Liver (tissue), 9 donors: ENCODE results near the gene RHOT1. TPM values are rescaled to one million over a fixed set of nuclear protein-coding genes. Genes with fewer than 3 reads are reported as not detected.

Source experiments
- DNase-seq: peaks from one replicate; pipeline ENCODE4 v3.0.0-alpha.2; 2017; ENCODE audit warnings: low spot score
- H3K27ac ChIP-seq, 2 donors: one replicate each; pipeline ENCODE4 v1.7.0; 2013; ENCODE audit warnings: inconsistent platforms in 2 of 2, low read length in 2 of 2, control low read depth in 1 of 2, low read depth in 1 of 2, mild to moderate bottlenecking in 1 of 2
- H3K27me3 ChIP-seq, 4 donors: one replicate each; pipeline versions ENCODE4 v1.6.1 to v1.7.0; 2013; ENCODE audit warnings: low read length in 3 of 4, inconsistent platforms in 1 of 4, mild to moderate bottlenecking in 1 of 4, moderate library complexity in 1 of 4; ENCODE audit not compliant: control insufficient read depth in 4 of 4, insufficient read depth in 4 of 4
- H3K36me3 ChIP-seq, 4 donors: one replicate each; pipeline versions ENCODE4 v1.6.1 to v1.7.0; 2013; ENCODE audit warnings: low read length in 3 of 4, mild to moderate bottlenecking in 3 of 4, low read depth in 1 of 4, moderate library complexity in 1 of 4; ENCODE audit not compliant: control insufficient read depth in 4 of 4, insufficient read depth in 3 of 4
- H3K4me1 ChIP-seq, 4 donors: one replicate each; pipeline versions ENCODE4 v1.6.1 to v1.7.0; 2013; ENCODE audit warnings: low read length in 3 of 4, mild to moderate bottlenecking in 3 of 4, moderate library complexity in 1 of 4; ENCODE audit not compliant: control insufficient read depth in 4 of 4, insufficient read depth in 4 of 4
- H3K4me3 ChIP-seq, 3 donors: one replicate each; pipeline versions ENCODE4 v1.6.1 to v1.7.0; 2013; ENCODE audit warnings: low read length in 3 of 3, control low read depth in 1 of 3, low read depth in 1 of 3, mild to moderate bottlenecking in 1 of 3
- H3K9ac ChIP-seq, 2 donors: one replicate each; pipeline ENCODE4 v1.7.0; 2013; ENCODE audit warnings: low read length in 2 of 2, mild to moderate bottlenecking in 2 of 2, moderate library complexity in 2 of 2, control low read depth in 1 of 2, low read depth in 1 of 2
- H3K9me3 ChIP-seq, 4 donors: one replicate each; pipeline versions ENCODE4 v1.6.1 to v1.7.0; 2013; ENCODE audit warnings: low read length in 3 of 4; ENCODE audit not compliant: control insufficient read depth in 4 of 4
- EGR1 ChIP-seq, 2 donors: IDR thresholded peaks; 2 replicates each; pipeline ENCODE4 v1.6.1; 2016 to 2018; ENCODE audit warnings: antibody characterized with exemption in 2 of 2, low read depth in 2 of 2
- FOXA1 ChIP-seq: IDR thresholded peaks from 2 replicates; pipeline ENCODE4 v1.6.1; 2016; ENCODE audit warnings: antibody characterized with exemption
- HNF4A ChIP-seq, 2 donors: conservative IDR thresholded peaks; 2 replicates each; pipeline ENCODE4 v1.6.1; 2016; ENCODE audit warnings: antibody characterized with exemption in 2 of 2, mild to moderate bottlenecking in 2 of 2
- HNF4G ChIP-seq: IDR thresholded peaks from 2 replicates; pipeline ENCODE4 v1.6.1; 2016; ENCODE audit warnings: antibody characterized with exemption
- JUND ChIP-seq, 2 donors: IDR thresholded peaks; 2 replicates each; pipeline ENCODE4 v1.6.1; 2016; ENCODE audit warnings: antibody characterized with exemption in 2 of 2
- RXRA ChIP-seq, 2 donors: IDR thresholded peaks; 2 replicates each; pipeline ENCODE4 v1.6.1; 2017 to 2018; ENCODE audit warnings: antibody characterized with exemption in 2 of 2, mild to moderate bottlenecking in 1 of 2
- SP1 ChIP-seq: IDR thresholded peaks from 2 replicates; pipeline ENCODE4 v1.6.1; 2018; ENCODE audit warnings: antibody characterized with exemption, mild to moderate bottlenecking
- TAF1 ChIP-seq: conservative IDR thresholded peaks from 2 replicates; pipeline ENCODE4 v1.6.1; 2016; ENCODE audit warnings: antibody characterized with exemption, mild to moderate bottlenecking
- YY1 ChIP-seq: IDR thresholded peaks from 2 replicates; pipeline ENCODE4 v1.6.1; 2016; ENCODE audit warnings: antibody characterized with exemption, mild to moderate bottlenecking
- WGBS: extraction: QIAGEN DNeasy Blood & Tissue Kit; methylation state at CpG from one replicate; pipeline ENCODE4 v1.1.7; 2013; 5-methylcytosine and 5-hydroxymethylcytosine counted together
- polyA plus RNA-seq, 2 donors: library from polyadenylated mRNA; stranded (reverse) in 1 of 2; unstranded in 1 of 2; fragments of 200-250 nt in 1 of 2; fragments of >200 nt in 1 of 2; fragmentation: Nextera tagmentation in 1 of 2; extraction: Ambion mirVana in 1 of 2; gene quantifications; one replicate each; pipeline versions ENCODE4 v1.2.1 to v1.2.3, GENCODE V29; 2013 to 2015
- total RNA-seq, 2 donors: library from RNA; depleted of rRNA; stranded (reverse); fragments of >200 nt; gene quantifications; one replicate each; pipeline ENCODE4 v1.2.3, GENCODE V29; 2014
- TF ChIP-seq, protein P1 (sequence below): IDR thresholded peaks from 2 replicates; pipeline ENCODE4 v1.6.1; 2016; ENCODE audit warnings: antibody characterized with exemption
- TF ChIP-seq, protein P2 (sequence below): IDR thresholded peaks from 2 replicates; pipeline ENCODE4 v1.6.1; 2016; ENCODE audit warnings: antibody characterized with exemption
- TF ChIP-seq, protein P3 (sequence below): fragments of 150-350 bp; IDR thresholded peaks from 2 replicates; pipeline ENCODE4 v1.5.1; 2017; ENCODE audit warnings: improper control_type of control experiment, low read depth, low read length; ENCODE audit not compliant: missing input control
- donor health status: healthy.
- donor health status: healthy.
- donor health status: healthy.
- donor health status: healthy.
- donor health status: healthy.

The RHOT1 gene
- total and polyA plus RNA-seq, 4 donors = 8.1 to 43.4 (median 17.1) TPM

DNA sequence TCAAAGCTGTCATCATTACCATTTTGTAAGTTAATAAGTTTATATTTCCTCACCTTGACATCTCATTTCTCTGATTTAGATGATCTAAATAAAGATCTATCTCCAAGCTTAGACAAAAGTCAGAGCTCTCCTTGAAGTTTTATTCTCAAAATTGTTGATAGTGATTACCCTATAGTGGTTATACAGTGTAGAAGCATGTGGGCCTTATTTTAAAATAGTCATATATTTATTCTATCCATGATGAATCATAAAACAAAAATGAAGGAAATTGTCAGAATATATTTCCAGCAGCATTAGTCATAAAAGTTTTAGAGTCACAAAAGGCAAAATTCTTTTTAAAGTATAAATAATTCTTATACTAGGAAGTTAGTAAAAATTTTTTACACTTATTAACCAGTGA is 49.0 kb downstream of the RHOT1 start:
- Histone ChIP-seq H3K36me3 (peaks cover 2 to 17% (median 9%) of the 10 kb centered on the region in 4 donors), H3K4me3 (no peak overlapping the region), H3K9me3 (no peaks in the 10 kb centered on the region), H3K27me3 (no peaks in the 10 kb centered on the region), H3K9ac (no peak overlapping the region), H3K4me1 (no peaks in the 10 kb centered on the region), H3K27ac (no peak overlapping the region)
- DNase-seq = no peak
- no peak for TF ChIP-seq HNF4A (conservative IDR thresholded peaks at IDR 0.05)
- no peak for TF ChIP-seq FOXA1

DNA sequence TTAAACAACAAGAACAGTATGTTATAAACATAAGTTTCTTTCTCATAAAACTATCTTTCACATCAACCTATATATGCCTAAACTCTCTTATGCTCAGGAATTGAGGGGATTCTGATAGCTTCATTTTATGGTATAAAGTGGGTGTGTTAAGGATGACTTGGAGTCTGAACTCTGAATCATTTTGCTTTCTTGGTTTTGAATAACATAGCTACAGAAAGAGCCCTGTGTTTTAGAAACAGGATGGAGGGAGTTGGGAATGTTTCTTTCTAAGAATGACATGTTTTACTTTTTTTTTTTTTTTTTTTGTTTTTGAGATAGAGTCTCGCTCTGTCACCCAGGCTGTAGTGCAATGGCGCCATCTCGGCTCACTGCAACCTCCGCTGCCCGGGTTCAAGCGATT is 50.1 kb downstream of the RHOT1 start:
- H3K9ac ChIP-seq = no peak overlapping the region
- 97% methylated on average over 6 of the region's 6 CpGs for WGBS
- TF ChIP-seq, protein P1, sequence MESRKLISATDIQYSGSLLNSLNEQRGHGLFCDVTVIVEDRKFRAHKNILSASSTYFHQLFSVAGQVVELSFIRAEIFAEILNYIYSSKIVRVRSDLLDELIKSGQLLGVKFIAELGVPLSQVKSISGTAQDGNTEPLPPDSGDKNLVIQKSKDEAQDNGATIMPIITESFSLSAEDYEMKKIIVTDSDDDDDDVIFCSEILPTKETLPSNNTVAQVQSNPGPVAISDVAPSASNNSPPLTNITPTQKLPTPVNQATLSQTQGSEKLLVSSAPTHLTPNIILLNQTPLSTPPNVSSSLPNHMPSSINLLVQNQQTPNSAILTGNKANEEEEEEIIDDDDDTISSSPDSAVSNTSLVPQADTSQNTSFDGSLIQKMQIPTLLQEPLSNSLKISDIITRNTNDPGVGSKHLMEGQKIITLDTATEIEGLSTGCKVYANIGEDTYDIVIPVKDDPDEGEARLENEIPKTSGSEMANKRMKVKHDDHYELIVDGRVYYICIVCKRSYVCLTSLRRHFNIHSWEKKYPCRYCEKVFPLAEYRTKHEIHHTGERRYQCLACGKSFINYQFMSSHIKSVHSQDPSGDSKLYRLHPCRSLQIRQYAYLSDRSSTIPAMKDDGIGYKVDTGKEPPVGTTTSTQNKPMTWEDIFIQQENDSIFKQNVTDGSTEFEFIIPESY = no peak
- TF ChIP-seq JUND (IDR thresholded peaks at IDR 0.05) (no peak), HNF4G (no peak), TAF1 (no peak), RXRA (IDR thresholded peaks at IDR 0.05) (no peak), YY1 (no peak), SP1 (no peak)
- TF ChIP-seq, protein P2, sequence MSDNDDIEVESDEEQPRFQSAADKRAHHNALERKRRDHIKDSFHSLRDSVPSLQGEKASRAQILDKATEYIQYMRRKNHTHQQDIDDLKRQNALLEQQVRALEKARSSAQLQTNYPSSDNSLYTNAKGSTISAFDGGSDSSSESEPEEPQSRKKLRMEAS = no peak

DNA sequence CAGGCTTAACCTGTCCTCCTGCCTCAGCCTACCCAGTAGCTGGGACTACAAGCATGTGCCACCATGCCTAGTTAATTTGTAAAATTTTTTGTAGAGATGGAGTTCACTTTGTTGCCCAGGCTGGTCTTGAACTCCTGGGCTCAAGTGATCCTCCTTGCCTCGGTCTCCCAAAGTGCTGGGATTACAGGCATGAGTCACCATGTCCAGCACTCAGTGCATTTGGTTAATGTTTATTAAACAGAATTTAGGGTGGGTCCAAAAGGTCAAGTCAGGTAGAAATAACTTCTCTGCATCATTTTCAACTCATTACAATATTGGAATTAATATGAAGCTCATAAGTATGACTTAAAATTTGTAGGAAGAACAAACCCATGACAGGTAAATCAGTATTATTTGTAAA is 55.7 kb downstream of the RHOT1 start:
- no peaks in the 10 kb centered on the region for H3K9me3 ChIP-seq
- no peak overlapping the region for H3K4me3 ChIP-seq
- 89% methylated on average over 1 of the region's 1 CpG for WGBS
- TF ChIP-seq, protein P3, sequence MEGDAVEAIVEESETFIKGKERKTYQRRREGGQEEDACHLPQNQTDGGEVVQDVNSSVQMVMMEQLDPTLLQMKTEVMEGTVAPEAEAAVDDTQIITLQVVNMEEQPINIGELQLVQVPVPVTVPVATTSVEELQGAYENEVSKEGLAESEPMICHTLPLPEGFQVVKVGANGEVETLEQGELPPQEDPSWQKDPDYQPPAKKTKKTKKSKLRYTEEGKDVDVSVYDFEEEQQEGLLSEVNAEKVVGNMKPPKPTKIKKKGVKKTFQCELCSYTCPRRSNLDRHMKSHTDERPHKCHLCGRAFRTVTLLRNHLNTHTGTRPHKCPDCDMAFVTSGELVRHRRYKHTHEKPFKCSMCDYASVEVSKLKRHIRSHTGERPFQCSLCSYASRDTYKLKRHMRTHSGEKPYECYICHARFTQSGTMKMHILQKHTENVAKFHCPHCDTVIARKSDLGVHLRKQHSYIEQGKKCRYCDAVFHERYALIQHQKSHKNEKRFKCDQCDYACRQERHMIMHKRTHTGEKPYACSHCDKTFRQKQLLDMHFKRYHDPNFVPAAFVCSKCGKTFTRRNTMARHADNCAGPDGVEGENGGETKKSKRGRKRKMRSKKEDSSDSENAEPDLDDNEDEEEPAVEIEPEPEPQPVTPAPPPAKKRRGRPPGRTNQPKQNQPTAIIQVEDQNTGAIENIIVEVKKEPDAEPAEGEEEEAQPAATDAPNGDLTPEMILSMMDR = no peak
- TF ChIP-seq EGR1 (IDR thresholded peaks at IDR 0.05; ENCODE audit: low read depth in 2 of 2) = no peak
- TF ChIP-seq JUND (IDR thresholded peaks at IDR 0.05) = peak in 1 of 2 donors; percentile 32
- peak; percentile 6 to 36 for TF ChIP-seq HNF4A (conservative IDR thresholded peaks at IDR 0.05)
- peaks cover 5 to 42% (median 33%) of the 10 kb centered on the region in 4 donors for H3K36me3 ChIP-seq
- H3K9ac ChIP-seq = no peak overlapping the region
- H3K27ac ChIP-seq = no peak overlapping the region
- no peaks in the 10 kb centered on the region for H3K27me3 ChIP-seq
- peaks cover 0 to 5% (median 2%) of the 10 kb centered on the region in 4 donors for H3K4me1 ChIP-seq
- no peak for DNase-seq

More for the DNA sequence above, 50.1 kb downstream of the RHOT1 start:
- DNase-seq = no peak
- H3K4me3 ChIP-seq = no peak overlapping the region
- H3K27me3 ChIP-seq = no peaks in the 10 kb centered on the region
- H3K27ac ChIP-seq = no peak overlapping the region
- no peaks in the 10 kb centered on the region for H3K4me1 ChIP-seq
- H3K9me3 ChIP-seq = no peaks in the 10 kb centered on the region
- peaks cover 2 to 20% (median 12%) of the 10 kb centered on the region in 4 donors for H3K36me3 ChIP-seq
